H1 (cell line): Measurements from ENCODE around the gene CD58.

ENCODE experiments used
- ATF3 ChIP-seq: IDR thresholded peaks from 2 replicates; pipeline ENCODE4 v1.6.1; 2011; ENCODE audit warnings: low read depth, mild to moderate bottlenecking, low read length; ENCODE audit not compliant: insufficient read depth
- EP300 ChIP-seq, 2 experiments: IDR thresholded peaks; 1 replicate in 1 of 2; 2 replicates in 1 of 2; pipeline ENCODE4 v1.6.1; 2011 to 2012; ENCODE audit warnings: low read depth in 2 of 2, low read length in 2 of 2, mild to moderate bottlenecking in 2 of 2, borderline replicate concordance in 1 of 2, inconsistent platforms in 1 of 2, moderate library complexity in 1 of 2
- GTF2F1 ChIP-seq: IDR thresholded peaks from 2 replicates; pipeline ENCODE4 v1.6.1; 2012; ENCODE audit warnings: low read depth, low read length, improper control_type of control experiment, borderline replicate concordance
- MAFK ChIP-seq: IDR thresholded peaks from 2 replicates; pipeline ENCODE4 v1.6.1; 2012; ENCODE audit warnings: low read depth, mild to moderate bottlenecking, improper control_type of control experiment, low read length
- POLR2A ChIP-seq, 2 experiments: IDR thresholded peaks; 1 replicate in 1 of 2; 2 replicates in 1 of 2; pipeline ENCODE4 v1.6.1; 2011; ENCODE audit warnings: low read depth in 2 of 2, low read length in 2 of 2, mild to moderate bottlenecking in 2 of 2; ENCODE audit errors: control extremely low read depth in 1 of 2
- RBBP5 ChIP-seq: IDR thresholded peaks from 2 replicates; pipeline ENCODE4 v1.7.1; 2012; ENCODE audit warnings: low read depth, mild to moderate bottlenecking, inconsistent platforms, low read length, moderate library complexity, borderline replicate concordance
- RNF2 ChIP-seq: fragments of 200-900, 300-1000 bp; sonication (generic); IDR thresholded peaks from 2 replicates; pipeline ENCODE4 v1.7.1; 2016; ENCODE audit warnings: borderline replicate concordance, low read depth, mild to moderate bottlenecking, antibody characterized with exemption, low read length; ENCODE audit not compliant: poor library complexity, severe bottlenecking; ENCODE audit errors: missing control alignments
- TEAD4 ChIP-seq: IDR thresholded peaks from 2 replicates; pipeline ENCODE4 v1.6.1; 2012; ENCODE audit warnings: low read depth, low read length, inconsistent platforms, mixed read lengths
- ZNF274 ChIP-seq: IDR thresholded peaks from 2 replicates; pipeline ENCODE4 v1.7.0; 2012; ENCODE audit warnings: low read length, borderline replicate concordance; ENCODE audit errors: extremely low read depth
- TF ChIP-seq, protein P1 (sequence below), 3 experiments: IDR thresholded peaks; 1 replicate in 2 of 3; 2 replicates in 1 of 3; pipeline versions ENCODE4 v1.5.1 to v1.6.1; 2011; ENCODE audit warnings: low read length in 3 of 3, mild to moderate bottlenecking in 3 of 3, inconsistent platforms in 2 of 3, low read depth in 1 of 3, moderate library complexity in 1 of 3; ENCODE audit not compliant: insufficient read depth in 1 of 3; ENCODE audit errors: control extremely low read depth in 1 of 3

DNA sequence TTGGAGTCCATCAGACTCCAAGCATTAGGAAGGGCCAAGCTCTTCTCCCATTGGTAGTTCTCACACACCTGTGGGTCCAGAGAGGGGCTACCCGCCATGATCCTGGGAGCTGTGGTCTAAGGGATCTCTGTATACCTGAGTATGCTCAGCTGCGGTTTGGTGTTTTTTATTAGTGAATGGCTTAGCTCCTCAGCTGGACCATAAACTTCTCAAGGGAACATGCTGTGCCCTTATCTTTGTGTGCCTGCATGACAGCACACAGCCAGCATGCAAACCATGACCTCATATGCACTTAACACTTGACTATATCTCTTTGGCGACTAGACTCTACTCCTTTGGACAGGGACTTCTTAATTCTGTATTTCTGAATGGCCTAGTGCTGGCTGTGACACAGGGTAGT lies 94.5 kb downstream of the CD58 start:
- TF ChIP-seq TEAD4 (no peak), MAFK (no peak), EP300 (IDR thresholded peaks at IDR 0.05; ENCODE audit: borderline replicate concordance in 1 of 2, low read depth in 2 of 2, low read length in 2 of 2) (no peak), GTF2F1 (no peak), POLR2A (IDR thresholded peaks at IDR 0.05; ENCODE audit: control extremely low read depth in 1 of 2, low read depth in 2 of 2, low read length in 2 of 2) (no peak), ZNF274 (no peak), ATF3 (no peak), RNF2 (no peak), RBBP5 (no peak)
- TF ChIP-seq, protein P1, sequence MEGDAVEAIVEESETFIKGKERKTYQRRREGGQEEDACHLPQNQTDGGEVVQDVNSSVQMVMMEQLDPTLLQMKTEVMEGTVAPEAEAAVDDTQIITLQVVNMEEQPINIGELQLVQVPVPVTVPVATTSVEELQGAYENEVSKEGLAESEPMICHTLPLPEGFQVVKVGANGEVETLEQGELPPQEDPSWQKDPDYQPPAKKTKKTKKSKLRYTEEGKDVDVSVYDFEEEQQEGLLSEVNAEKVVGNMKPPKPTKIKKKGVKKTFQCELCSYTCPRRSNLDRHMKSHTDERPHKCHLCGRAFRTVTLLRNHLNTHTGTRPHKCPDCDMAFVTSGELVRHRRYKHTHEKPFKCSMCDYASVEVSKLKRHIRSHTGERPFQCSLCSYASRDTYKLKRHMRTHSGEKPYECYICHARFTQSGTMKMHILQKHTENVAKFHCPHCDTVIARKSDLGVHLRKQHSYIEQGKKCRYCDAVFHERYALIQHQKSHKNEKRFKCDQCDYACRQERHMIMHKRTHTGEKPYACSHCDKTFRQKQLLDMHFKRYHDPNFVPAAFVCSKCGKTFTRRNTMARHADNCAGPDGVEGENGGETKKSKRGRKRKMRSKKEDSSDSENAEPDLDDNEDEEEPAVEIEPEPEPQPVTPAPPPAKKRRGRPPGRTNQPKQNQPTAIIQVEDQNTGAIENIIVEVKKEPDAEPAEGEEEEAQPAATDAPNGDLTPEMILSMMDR (IDR thresholded peaks at IDR 0.05; ENCODE audit: control extremely low read depth in 1 of 3, insufficient read depth in 1 of 3, low read depth in 1 of 3, low read length in 3 of 3) = no peak
